ENCODE measurements around the gene UACA. TPM values are rescaled to one million over a fixed set of nuclear protein-coding genes. Genes with fewer than 3 reads are reported as not detected.

Gene UACA
- total RNA-seq, 1 donor from 2014 or later, result 39.7 TPM

DNA sequence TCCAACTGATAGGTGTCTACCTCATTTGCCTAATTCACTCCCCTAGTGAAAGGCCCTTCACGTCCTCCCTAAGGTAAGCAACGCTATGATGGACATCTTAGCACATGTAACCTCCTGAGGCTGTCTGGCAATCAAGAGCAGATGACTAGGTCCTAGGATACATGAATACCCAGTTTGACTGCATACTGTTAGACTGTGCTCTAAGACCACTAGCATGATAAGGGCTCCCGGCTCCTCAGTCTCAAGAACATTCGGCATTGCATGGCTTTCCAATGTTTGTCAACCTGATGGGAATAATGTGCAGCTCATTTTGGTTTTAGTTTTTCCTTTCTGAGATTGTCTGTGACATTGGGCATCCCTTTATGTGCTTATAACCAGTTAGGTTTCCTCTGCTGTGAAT is 152.1 kb downstream of the UACA start:
- H3K4me3 ChIP-seq (ENCODE audit: low read depth, low read length), result no peak overlapping the region
- TF ChIP-seq, protein P1, sequence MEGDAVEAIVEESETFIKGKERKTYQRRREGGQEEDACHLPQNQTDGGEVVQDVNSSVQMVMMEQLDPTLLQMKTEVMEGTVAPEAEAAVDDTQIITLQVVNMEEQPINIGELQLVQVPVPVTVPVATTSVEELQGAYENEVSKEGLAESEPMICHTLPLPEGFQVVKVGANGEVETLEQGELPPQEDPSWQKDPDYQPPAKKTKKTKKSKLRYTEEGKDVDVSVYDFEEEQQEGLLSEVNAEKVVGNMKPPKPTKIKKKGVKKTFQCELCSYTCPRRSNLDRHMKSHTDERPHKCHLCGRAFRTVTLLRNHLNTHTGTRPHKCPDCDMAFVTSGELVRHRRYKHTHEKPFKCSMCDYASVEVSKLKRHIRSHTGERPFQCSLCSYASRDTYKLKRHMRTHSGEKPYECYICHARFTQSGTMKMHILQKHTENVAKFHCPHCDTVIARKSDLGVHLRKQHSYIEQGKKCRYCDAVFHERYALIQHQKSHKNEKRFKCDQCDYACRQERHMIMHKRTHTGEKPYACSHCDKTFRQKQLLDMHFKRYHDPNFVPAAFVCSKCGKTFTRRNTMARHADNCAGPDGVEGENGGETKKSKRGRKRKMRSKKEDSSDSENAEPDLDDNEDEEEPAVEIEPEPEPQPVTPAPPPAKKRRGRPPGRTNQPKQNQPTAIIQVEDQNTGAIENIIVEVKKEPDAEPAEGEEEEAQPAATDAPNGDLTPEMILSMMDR (conservative IDR thresholded peaks at IDR 0.05; ENCODE audit: low read depth, low read length), result no peak
- no peak for DNase-seq (ENCODE audit: low read depth)

DNA sequence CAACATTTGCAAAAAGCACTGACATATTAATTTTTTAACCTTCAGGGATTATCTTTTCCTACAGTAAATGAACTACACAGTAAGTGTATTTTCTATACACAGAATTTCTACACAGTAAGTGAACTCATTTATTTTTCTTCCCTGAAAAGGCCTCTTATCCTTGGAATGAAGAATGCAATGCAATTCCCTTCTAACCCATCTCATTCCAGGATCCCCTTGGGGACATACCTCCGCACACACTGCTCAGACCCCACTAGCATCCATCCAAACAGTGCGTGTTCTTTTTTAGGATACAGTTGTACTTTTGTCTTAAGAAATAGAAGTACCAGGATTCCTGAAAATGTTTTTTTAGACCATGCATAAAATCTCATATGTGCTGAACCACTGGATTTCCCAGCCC is 152.8 kb downstream of the UACA start:
- no peak overlapping the region for H3K4me3 ChIP-seq (ENCODE audit: low read depth, low read length)
- TF ChIP-seq, protein P1 (conservative IDR thresholded peaks at IDR 0.05; ENCODE audit: low read depth, low read length), result no peak
- DNase-seq (ENCODE audit: low read depth), result no peak

DNA sequence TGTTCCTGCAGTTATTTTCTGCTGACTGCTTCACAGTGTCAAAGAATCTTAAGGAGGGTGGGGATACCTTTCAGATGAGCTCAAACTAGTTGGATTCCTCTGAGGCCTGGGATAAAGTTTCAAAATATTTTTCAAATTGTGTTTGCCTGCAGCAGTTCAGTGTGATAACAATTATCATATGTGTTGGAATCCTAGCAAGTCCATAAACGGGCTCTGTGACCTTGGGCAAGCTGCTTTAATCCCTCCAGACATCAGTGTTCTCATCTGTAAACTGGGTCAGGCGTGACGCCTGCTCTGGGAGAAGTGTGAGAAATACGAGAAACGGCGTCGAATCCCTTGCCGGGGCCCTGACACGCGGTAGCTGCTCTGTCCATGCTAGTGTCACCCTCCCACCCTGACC is 153.5 kb downstream of the UACA start:
- no peak overlapping the region for H3K4me3 ChIP-seq (ENCODE audit: low read depth, low read length)
- DNase-seq (ENCODE audit: low read depth), result no peak
- TF ChIP-seq, protein P1 (conservative IDR thresholded peaks at IDR 0.05; ENCODE audit: low read depth, low read length), result no peak

DNA sequence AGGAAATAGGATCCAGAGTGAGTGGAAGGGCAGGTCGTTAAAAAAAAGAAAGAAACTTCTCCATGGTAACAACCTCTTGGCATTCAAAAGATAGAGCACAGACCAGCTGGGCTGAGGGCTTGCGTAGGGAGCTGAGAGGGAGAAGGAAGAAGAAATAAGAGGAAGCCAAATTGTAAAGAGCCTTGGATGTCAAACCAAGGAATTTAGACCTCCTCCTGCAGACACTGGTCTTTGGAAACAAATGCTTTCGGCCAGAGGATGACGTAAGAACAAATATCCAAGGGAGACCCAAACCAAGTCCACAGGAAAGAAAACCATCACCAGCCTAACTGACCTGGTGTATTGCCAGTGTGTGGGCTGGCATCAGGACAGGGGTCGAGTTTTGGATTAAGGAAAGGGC is 155.2 kb downstream of the UACA start:
- no peak overlapping the region for H3K4me3 ChIP-seq (ENCODE audit: low read depth, low read length)
- no peak for DNase-seq (ENCODE audit: low read depth)
- TF ChIP-seq, protein P1 (conservative IDR thresholded peaks at IDR 0.05; ENCODE audit: low read depth, low read length), result no peak

DNA sequence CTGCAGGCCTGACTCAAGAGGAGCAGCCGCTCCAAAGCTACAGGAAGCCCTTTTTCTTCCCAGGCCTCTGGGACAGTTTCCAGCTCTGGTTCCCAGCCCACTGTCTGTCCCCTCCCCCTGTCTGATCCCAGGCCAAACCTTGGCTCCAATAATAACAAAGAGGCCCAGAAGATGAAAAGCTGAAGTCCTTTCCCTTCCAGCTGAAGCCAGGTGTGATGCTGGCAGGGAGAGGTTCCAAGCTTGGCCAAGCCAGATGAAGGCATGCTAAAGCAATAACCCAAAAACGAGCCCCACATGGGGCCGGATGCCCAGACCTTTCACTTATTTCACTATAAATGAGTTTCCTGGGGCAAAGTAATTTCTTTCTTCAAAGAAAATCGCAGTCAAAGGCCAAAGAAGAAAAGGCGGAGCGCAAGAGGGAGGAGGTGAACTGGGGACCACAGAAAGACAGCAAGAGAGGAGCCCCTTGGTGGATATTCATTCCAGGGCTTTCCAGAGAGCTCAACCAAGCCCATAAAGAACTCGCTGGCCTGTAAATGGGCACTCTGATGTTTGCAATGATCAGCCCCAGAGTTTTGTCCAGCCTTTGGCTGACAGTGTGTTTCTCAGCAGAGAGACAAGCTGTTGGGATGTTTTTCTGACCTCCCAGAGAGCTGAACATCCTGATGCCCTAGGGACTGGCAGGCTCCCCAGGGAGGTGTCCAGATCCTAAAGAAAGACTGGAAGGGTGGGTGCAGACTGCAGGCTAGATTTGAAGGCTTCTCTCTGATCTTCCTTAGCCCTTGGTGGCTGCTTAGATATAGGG is 157.6 kb downstream of the UACA start:
- no peak for DNase-seq (ENCODE audit: low read depth)
- no peak overlapping the region for H3K4me3 ChIP-seq (ENCODE audit: low read depth, low read length)
- TF ChIP-seq, protein P1 (conservative IDR thresholded peaks at IDR 0.05; ENCODE audit: low read depth, low read length), result no peak

DNA sequence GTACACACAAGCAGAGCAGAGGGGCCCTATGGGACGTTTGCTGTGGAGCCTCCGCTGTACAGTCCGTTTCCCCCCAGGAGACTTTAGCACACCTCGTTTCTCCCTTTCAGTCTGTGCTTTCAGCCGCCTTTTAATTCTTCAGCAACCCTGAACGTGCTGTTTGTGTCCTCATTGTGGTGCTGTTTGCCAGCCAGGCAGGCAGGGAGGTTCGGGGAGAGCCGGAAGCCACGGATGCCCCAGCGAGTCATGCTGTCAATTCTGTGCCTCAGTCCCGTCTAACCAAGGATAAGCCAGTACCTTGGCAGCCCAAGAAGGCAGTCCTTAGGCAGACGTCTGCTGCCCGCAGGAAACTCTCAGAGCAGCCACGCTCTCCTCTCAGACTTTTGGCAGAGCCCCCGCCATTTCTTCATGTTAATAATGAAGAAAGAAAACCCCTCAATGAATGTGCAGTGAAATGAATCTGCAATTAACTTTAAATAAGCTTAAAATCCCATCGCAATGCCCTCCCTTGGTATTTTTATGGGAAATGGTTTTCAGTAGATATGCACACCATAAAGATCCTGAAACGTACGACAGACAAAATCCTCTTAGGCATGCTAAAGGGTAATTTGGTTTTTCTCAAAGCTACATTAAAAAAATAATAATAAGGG is 158.6 kb downstream of the UACA start:
- TF ChIP-seq, protein P1 (conservative IDR thresholded peaks at IDR 0.05; ENCODE audit: low read depth, low read length), result no peak
- DNase-seq (ENCODE audit: low read depth), result no peak
- H3K4me3 ChIP-seq (ENCODE audit: low read depth, low read length), result no peak overlapping the region

Other genes with a start within 250 kb of the UACA start
- 28.8 and 34.8 TPM in 2 replicates for gene LARP6, start 90.6 kb upstream of the UACA start, total RNA-seq
- 6.5 and 9.1 TPM in 2 replicates for gene THAP10, start 128.9 kb upstream of the UACA start, total RNA-seq
- 7.4 and 18.0 TPM in 2 replicates for gene LRRC49, start 129.3 kb upstream of the UACA start, total RNA-seq

All from epithelial cell of proximal tubule (primary cell).